Activated CD4-positive, CD25-positive, alpha-beta regulatory T cell treated with anti-CD3 and anti-CD28 coated beads, Interleukin-2, amount 50 U/mL, for 16 hours (primary cell): ENCODE measurements around the gene VWA8.

ENCODE experiments used
- DNase-seq: peaks from one replicate; pipeline ENCODE4 v3.0.0-alpha.2; 2020; ENCODE audit warnings: low read depth, low spot score

The VWA8 gene

GRCh38 chr13:41691274-41691673 lies 269.6 kb downstream of the VWA8 start:
- no peak for DNase-seq

- no peak for DNase-seq
Observed at GRCh38 chr13:41682766-41683165, 278.1 kb downstream of the VWA8 start.

- DNase-seq, result no peak
Observed at GRCh38 chr13:41682001-41682400, 278.9 kb downstream of the VWA8 start.

GRCh38 chr13:41681587-41681986 lies 279.3 kb downstream of the VWA8 start:
- no peak for DNase-seq

- DNase-seq, result no peak
Observed at GRCh38 chr13:41680900-41681299, 280.0 kb downstream of the VWA8 start.

- DNase-seq, result no peak
Observed at GRCh38 chr13:41678848-41679247, 282.1 kb downstream of the VWA8 start.

- DNase-seq, result no peak
Observed at GRCh38 chr13:41678249-41678648, 282.7 kb downstream of the VWA8 start.

GRCh38 chr13:41675306-41675705 lies 285.6 kb downstream of the VWA8 start:
- DNase-seq, result no peak

- DNase-seq, result no peak
Observed at GRCh38 chr13:41674246-41674645, 286.7 kb downstream of the VWA8 start.

GRCh38 chr13:41673640-41674039 lies 287.3 kb downstream of the VWA8 start:
- no peak for DNase-seq

- no peak for DNase-seq
Observed at GRCh38 chr13:41670873-41671443, 290.0 kb downstream of the VWA8 start.

- DNase-seq, result peak; percentile 10
Observed at GRCh38 chr13:41668130-41668757, 292.7 kb downstream of the VWA8 start.

- DNase-seq, result no peak
Observed at GRCh38 chr13:41666644-41667043, 294.3 kb downstream of the VWA8 start.

GRCh38 chr13:41660411-41660810 lies 300.5 kb downstream of the VWA8 start:
- no peak for DNase-seq

GRCh38 chr13:41658057-41658661 lies 302.8 kb downstream of the VWA8 start:
- DNase-seq, result no peak

- DNase-seq, result no peak
Observed at GRCh38 chr13:41655997-41656396, 304.9 kb downstream of the VWA8 start.

GRCh38 chr13:41654796-41655195 lies 306.1 kb downstream of the VWA8 start:
- no peak for DNase-seq

- DNase-seq, result peak; percentile 5
Observed at GRCh38 chr13:41652735-41653361, 308.1 kb downstream of the VWA8 start.

- DNase-seq, result no peak
Observed at GRCh38 chr13:41651413-41652058, 309.4 kb downstream of the VWA8 start.

- DNase-seq, result no peak
Observed at GRCh38 chr13:41650706-41651105, 310.2 kb downstream of the VWA8 start.

GRCh38 chr13:41649659-41650058 lies 311.2 kb downstream of the VWA8 start:
- DNase-seq, result no peak

- DNase-seq, result no peak
Observed at GRCh38 chr13:41648314-41648935, 312.5 kb downstream of the VWA8 start.
